HCT116 (cell line): ENCODE results near the gene SLMAP. TPM values are rescaled to one million over a fixed set of nuclear protein-coding genes. Genes with fewer than 3 reads are reported as not detected.
A peak's percentile ranks its signal among the peaks of the same experiment; 100 is the strongest.

Experiments used
- ATAC-seq: fragments of 200-7000 bp; cut with Tn5 transposase; 2 replicates; pipeline ENCODE4 v1.9.1; 2020; ENCODE audit warnings: mild to moderate bottlenecking, moderate library complexity
- BruUV-seq: library from RNA; stranded (reverse); fragments of 400-500 nt; replicated peaks from 2 replicates; lab custom pipeline; 2021; lab: Mats Ljungman, UMichigan
- CTCF ChIA-PET: fragments of 300-600 bp; sonication (Branson Sonifier 250); formaldehyde crosslinking; loops from one replicate; lab custom pipeline; 2021; ENCODE audit warnings: antibody characterized with exemption; lab: Charles Lee
- POLR2A ChIA-PET: fragments of 300-600, 350-600 bp; sonication (Branson Sonifier 250); formaldehyde crosslinking; loops from one replicate; lab custom pipeline; 2021; ENCODE audit warnings: antibody characterized with exemption; lab: Charles Lee
- RAD21 ChIA-PET, 2 experiments: fragments of 300-600 bp; sonication (Branson Sonifier 250); formaldehyde crosslinking; loops; one replicate each; lab custom pipeline; 2023; ENCODE audit warnings: low total read pairs in 2 of 2; ENCODE audit not compliant: uncharacterized antibody in 2 of 2, unreplicated experiment in 2 of 2, low non-redundant PET in 1 of 2; lab: Charles Lee
- DNase-seq: peaks from one replicate; pipeline ENCODE4 v3.0.0-alpha.2; 2010; ENCODE audit warnings: low read depth, low spot score
- H2AFZ ChIP-seq: fragments of 200-600 bp; shearing (Covaris generic), sonication (generic); 2 replicates; pipeline ENCODE4 v1.6.1; 2017; ENCODE audit warnings: low read depth, mixed run types, mixed read lengths, antibody characterized with exemption, low read length; ENCODE audit not compliant: poor library complexity, severe bottlenecking
- H3K27ac ChIP-seq: 2 replicates; pipeline ENCODE4 v1.5.1; 2012; ENCODE audit warnings: low read depth, low read length
- H3K27me3 ChIP-seq: fragments of 200-600 bp; sonication (generic); 2 replicates; pipeline ENCODE4 v1.6.1; 2016; ENCODE audit warnings: mixed run types, low read length, mixed read lengths; ENCODE audit not compliant: insufficient read depth
- H3K36me3 ChIP-seq, 2 experiments: fragments of 200-500 bp in 1 of 2; fragments of 200-600 bp in 1 of 2; sonication (Bioruptor generic) in 1 of 2; sonication (generic) in 1 of 2; 2 replicates each; pipeline versions ENCODE4 v1.5.1 to v1.6.1; 2014 to 2016; ENCODE audit warnings: low read length in 2 of 2, inconsistent platforms in 1 of 2, mixed read lengths in 1 of 2, mixed run types in 1 of 2; ENCODE audit not compliant: insufficient read depth in 2 of 2, control insufficient read depth in 1 of 2
- H3K4me1 ChIP-seq, 2 experiments: fragments of 200-600 bp in 1 of 2; sonication (generic) in 1 of 2; 2 replicates each; pipeline versions ENCODE4 v1.5.1 to v1.6.1; 2012 to 2017; ENCODE audit warnings: low read length in 2 of 2, inconsistent platforms in 1 of 2, mild to moderate bottlenecking in 1 of 2, mixed read lengths in 1 of 2, mixed run types in 1 of 2, moderate library complexity in 1 of 2; ENCODE audit not compliant: insufficient read depth in 2 of 2, control insufficient read depth in 1 of 2
- H3K4me2 ChIP-seq: fragments of 200-600 bp; sonication (generic); 2 replicates; pipeline ENCODE4 v1.6.1; 2017; ENCODE audit warnings: mixed run types, low read length, mixed read lengths
- H3K4me3 ChIP-seq, 2 experiments: fragments of 200-600 bp in 1 of 2; sonication (generic) in 1 of 2; replicated peaks in 1 of 2; 2 replicates each; pipeline ENCODE4 v1.5.1; 2011 to 2016; ENCODE audit warnings: low read length in 2 of 2, control low read depth in 1 of 2, low read depth in 1 of 2, mild to moderate bottlenecking in 1 of 2, mixed read lengths in 1 of 2, mixed run types in 1 of 2
- H3K79me2 ChIP-seq: fragments of 200-600 bp; sonication (generic); 2 replicates; pipeline ENCODE4 v1.6.1; 2017; ENCODE audit warnings: mild to moderate bottlenecking, mixed run types, low read length, moderate library complexity, mixed read lengths; ENCODE audit not compliant: insufficient read depth
- H3K9ac ChIP-seq: fragments of 200-600 bp; sonication (generic); 2 replicates; pipeline ENCODE4 v1.6.1; 2016; ENCODE audit warnings: low read length, mixed read lengths
- H3K9me2 ChIP-seq: fragments of 200-600 bp; sonication (generic), shearing (Covaris generic); 2 replicates; pipeline ENCODE4 v1.6.1; 2017; ENCODE audit warnings: mixed run types, mild to moderate bottlenecking, moderate library complexity; ENCODE audit not compliant: insufficient read depth
- H3K9me3 ChIP-seq, 2 experiments: fragments of 200-500 bp in 1 of 2; fragments of 200-600 bp in 1 of 2; sonication (Bioruptor generic) in 1 of 2; sonication (generic) in 1 of 2; 2 replicates each; pipeline ENCODE4 v1.6.1; 2014 to 2017; ENCODE audit warnings: low read length in 2 of 2, mixed read lengths in 2 of 2, inconsistent platforms in 1 of 2, low read depth in 1 of 2, mild to moderate bottlenecking in 1 of 2, mixed run types in 1 of 2, moderate library complexity in 1 of 2; ENCODE audit not compliant: control insufficient read depth in 1 of 2, insufficient read depth in 1 of 2
- H4K20me1 ChIP-seq: fragments of 200-600 bp; sonication (generic), shearing (Covaris generic); 2 replicates; pipeline ENCODE4 v1.6.1; 2017; ENCODE audit warnings: mixed run types, mild to moderate bottlenecking, moderate library complexity; ENCODE audit not compliant: insufficient read depth
- CBX3 ChIP-seq: IDR thresholded peaks from 2 replicates; pipeline ENCODE4 v1.6.1; 2012; ENCODE audit warnings: low read depth
- ELF1 ChIP-seq: IDR thresholded peaks from 2 replicates; pipeline ENCODE4 v1.6.1; 2012; ENCODE audit warnings: low read depth, borderline replicate concordance
- FOSL1 ChIP-seq: IDR thresholded peaks from 2 replicates; pipeline ENCODE4 v1.6.1; 2012; ENCODE audit warnings: low read depth
- JUND ChIP-seq: IDR thresholded peaks from 2 replicates; pipeline ENCODE4 v1.6.1; 2012
- POLR2AphosphoS5 ChIP-seq: IDR thresholded peaks from 2 replicates; pipeline ENCODE4 v1.6.1; 2011; ENCODE audit warnings: mild to moderate bottlenecking, low read depth, low read length, moderate library complexity
- RAD21 ChIP-seq: IDR thresholded peaks from 2 replicates; pipeline ENCODE4 v1.6.1; 2012; ENCODE audit warnings: low read depth, mild to moderate bottlenecking
- SP1 ChIP-seq: IDR thresholded peaks from 2 replicates; pipeline ENCODE4 v1.6.1; 2012; ENCODE audit warnings: low read depth
- SRF ChIP-seq: IDR thresholded peaks from 2 replicates; pipeline ENCODE4 v1.6.1; 2012; ENCODE audit warnings: low read depth
- TCF7L2 ChIP-seq: IDR thresholded peaks from 2 replicates; pipeline ENCODE4 v1.7.0; 2011; ENCODE audit warnings: borderline replicate concordance, inconsistent platforms; ENCODE audit not compliant: insufficient read depth, insufficient read length; ENCODE audit errors: extremely low read depth
- YY1 ChIP-seq: IDR thresholded peaks from 2 replicates; pipeline ENCODE4 v1.6.1; 2011; ENCODE audit warnings: low read length, low read depth, moderate library complexity, mild to moderate bottlenecking; ENCODE audit not compliant: insufficient replicate concordance; ENCODE audit errors: extremely low read depth
- ZNF274 ChIP-seq: fragments of 200-500 bp; sonication (Bioruptor generic); IDR thresholded peaks from 2 replicates; pipeline ENCODE4 v1.6.1; 2014; ENCODE audit warnings: mild to moderate bottlenecking, low read depth, low read length, inconsistent platforms
- intact Hi-C: fragments of 100-400 bp; cut with micrococcal nuclease; formaldehyde crosslinking; loops from 2 replicates; pipeline ENCODE4 v1.10.0; 2022
- total RNA-seq: library from RNA; stranded (reverse); gene quantifications from one replicate; pipeline ENCODE4 v1.2.1, GENCODE V29; 2021; ENCODE audit not compliant: unreplicated experiment
- TF ChIP-seq, protein P1 (sequence below), 3 experiments: fragments of 200-600 bp in 1 of 3; sonication (generic) in 1 of 3; IDR thresholded peaks in 2 of 3; conservative IDR thresholded peaks in 1 of 3; 2 replicates each; pipeline ENCODE4 v1.5.1; 2012 to 2017; ENCODE audit warnings: low read depth in 2 of 3, low read length in 2 of 3, antibody characterized with exemption in 1 of 3, borderline replicate concordance in 1 of 3, control low read depth in 1 of 3, mild to moderate bottlenecking in 1 of 3, mixed read lengths in 1 of 3, mixed run types in 1 of 3, moderate library complexity in 1 of 3; ENCODE audit not compliant: insufficient read depth in 1 of 3
- TF ChIP-seq, protein P2 (sequence below): IDR thresholded peaks from 2 replicates; pipeline ENCODE4 v1.6.1; 2012; ENCODE audit warnings: low read depth
- TF ChIP-seq, protein P3 (sequence below): IDR thresholded peaks from 2 replicates; pipeline ENCODE4 v1.6.1; 2012
- TF ChIP-seq, protein P4 (sequence below): IDR thresholded peaks from 2 replicates; pipeline ENCODE4 v1.6.1; 2012

SLMAP gene
- total RNA-seq, 1 experiment from 2014 or later: 81.0 TPM

DNA sequence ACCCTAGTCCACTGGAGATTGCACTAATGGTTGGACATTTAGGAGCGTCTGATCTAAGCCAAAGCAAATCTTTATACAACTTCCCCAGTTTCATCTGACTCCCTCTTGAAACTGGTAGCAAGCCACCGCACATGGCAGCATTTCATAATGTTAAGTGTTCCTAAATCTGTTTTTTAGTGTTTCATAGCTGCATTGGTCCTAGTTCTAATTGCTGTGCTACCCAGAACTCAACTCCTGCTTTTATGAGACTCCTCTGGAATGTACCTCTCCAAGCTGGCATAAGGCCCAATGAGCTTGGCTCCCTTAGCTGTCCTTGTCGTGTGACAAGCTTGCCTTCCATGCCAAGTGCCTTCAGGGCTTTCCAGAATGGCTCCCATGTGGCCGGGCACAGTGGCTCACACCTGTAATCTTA, 186.8 kb downstream of the SLMAP start:
- H4K20me1 ChIP-seq: no peaks in the 10 kb centered on the region
- H3K27me3 ChIP-seq: no peaks in the 10 kb centered on the region
- H3K79me2 ChIP-seq: no peaks in the 10 kb centered on the region
- no peak overlapping the region for H3K27ac ChIP-seq
- no TSS peak for BruUV-seq
- H3K4me1 ChIP-seq: peaks cover 10 to 13% of the 10 kb centered on the region in 2 experiments; a peak in 3 of 4 replicates
- TF ChIP-seq, protein P1, sequence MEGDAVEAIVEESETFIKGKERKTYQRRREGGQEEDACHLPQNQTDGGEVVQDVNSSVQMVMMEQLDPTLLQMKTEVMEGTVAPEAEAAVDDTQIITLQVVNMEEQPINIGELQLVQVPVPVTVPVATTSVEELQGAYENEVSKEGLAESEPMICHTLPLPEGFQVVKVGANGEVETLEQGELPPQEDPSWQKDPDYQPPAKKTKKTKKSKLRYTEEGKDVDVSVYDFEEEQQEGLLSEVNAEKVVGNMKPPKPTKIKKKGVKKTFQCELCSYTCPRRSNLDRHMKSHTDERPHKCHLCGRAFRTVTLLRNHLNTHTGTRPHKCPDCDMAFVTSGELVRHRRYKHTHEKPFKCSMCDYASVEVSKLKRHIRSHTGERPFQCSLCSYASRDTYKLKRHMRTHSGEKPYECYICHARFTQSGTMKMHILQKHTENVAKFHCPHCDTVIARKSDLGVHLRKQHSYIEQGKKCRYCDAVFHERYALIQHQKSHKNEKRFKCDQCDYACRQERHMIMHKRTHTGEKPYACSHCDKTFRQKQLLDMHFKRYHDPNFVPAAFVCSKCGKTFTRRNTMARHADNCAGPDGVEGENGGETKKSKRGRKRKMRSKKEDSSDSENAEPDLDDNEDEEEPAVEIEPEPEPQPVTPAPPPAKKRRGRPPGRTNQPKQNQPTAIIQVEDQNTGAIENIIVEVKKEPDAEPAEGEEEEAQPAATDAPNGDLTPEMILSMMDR (IDR thresholded peaks at IDR 0.05 in 2 of 3, conservative IDR thresholded peaks at IDR 0.05 in 1 of 3; ENCODE audit: borderline replicate concordance in 1 of 3, insufficient read depth in 1 of 3, low read depth in 2 of 3, low read length in 2 of 3): no peak
- TF ChIP-seq POLR2AphosphoS5 (no peak), FOSL1 (no peak), YY1 (peak; percentile 9), ELF1 (no peak), JUND (no peak), ZNF274 (no peak), CBX3 (no peak), SP1 (no peak), TCF7L2 (no peak), SRF (no peak), RAD21 (no peak)
- TF ChIP-seq, protein P2, sequence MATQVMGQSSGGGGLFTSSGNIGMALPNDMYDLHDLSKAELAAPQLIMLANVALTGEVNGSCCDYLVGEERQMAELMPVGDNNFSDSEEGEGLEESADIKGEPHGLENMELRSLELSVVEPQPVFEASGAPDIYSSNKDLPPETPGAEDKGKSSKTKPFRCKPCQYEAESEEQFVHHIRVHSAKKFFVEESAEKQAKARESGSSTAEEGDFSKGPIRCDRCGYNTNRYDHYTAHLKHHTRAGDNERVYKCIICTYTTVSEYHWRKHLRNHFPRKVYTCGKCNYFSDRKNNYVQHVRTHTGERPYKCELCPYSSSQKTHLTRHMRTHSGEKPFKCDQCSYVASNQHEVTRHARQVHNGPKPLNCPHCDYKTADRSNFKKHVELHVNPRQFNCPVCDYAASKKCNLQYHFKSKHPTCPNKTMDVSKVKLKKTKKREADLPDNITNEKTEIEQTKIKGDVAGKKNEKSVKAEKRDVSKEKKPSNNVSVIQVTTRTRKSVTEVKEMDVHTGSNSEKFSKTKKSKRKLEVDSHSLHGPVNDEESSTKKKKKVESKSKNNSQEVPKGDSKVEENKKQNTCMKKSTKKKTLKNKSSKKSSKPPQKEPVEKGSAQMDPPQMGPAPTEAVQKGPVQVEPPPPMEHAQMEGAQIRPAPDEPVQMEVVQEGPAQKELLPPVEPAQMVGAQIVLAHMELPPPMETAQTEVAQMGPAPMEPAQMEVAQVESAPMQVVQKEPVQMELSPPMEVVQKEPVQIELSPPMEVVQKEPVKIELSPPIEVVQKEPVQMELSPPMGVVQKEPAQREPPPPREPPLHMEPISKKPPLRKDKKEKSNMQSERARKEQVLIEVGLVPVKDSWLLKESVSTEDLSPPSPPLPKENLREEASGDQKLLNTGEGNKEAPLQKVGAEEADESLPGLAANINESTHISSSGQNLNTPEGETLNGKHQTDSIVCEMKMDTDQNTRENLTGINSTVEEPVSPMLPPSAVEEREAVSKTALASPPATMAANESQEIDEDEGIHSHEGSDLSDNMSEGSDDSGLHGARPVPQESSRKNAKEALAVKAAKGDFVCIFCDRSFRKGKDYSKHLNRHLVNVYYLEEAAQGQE: no peak
- TF ChIP-seq, protein P3, sequence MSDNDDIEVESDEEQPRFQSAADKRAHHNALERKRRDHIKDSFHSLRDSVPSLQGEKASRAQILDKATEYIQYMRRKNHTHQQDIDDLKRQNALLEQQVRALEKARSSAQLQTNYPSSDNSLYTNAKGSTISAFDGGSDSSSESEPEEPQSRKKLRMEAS: peak; percentile 26; the same call in 1 of the 2 replicates
- TF ChIP-seq, protein P4, sequence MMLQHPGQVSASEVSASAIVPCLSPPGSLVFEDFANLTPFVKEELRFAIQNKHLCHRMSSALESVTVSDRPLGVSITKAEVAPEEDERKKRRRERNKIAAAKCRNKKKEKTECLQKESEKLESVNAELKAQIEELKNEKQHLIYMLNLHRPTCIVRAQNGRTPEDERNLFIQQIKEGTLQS: no peak
- no peak for DNase-seq
- H3K36me3 ChIP-seq: 0 out of 4 replicates have a peak, but pooled peaks cover 0 to 3% of the 10 kb centered on the region in 2 experiments
- no peak overlapping the region for H3K4me2 ChIP-seq
- RAD21 ChIA-PET: no interaction called here
- no peak overlapping the region for H2AFZ ChIP-seq
- H3K4me3 ChIP-seq: no peak overlapping the region
- H3K9ac ChIP-seq: no peak overlapping the region
- intact Hi-C loops: no loop called here
- CTCF ChIA-PET: interaction anchor here (0.6 kb wide), 1 partner anchor 36 kb away, joined by 4 read pairs; no protein-coding TSS in a partner anchor
- peak; percentile 25; the same call in 1 of the 2 replicates for ATAC-seq
- POLR2A ChIA-PET: no interaction called here
- no peaks in the 10 kb centered on the region; a peak in 1 of 4 replicates for H3K9me3 ChIP-seq
- H3K9me2 ChIP-seq: no peaks in the 10 kb centered on the region
